Thyroid gland (tissue), 4 donors: Measurements from ENCODE around the gene ZFHX3. TPM values are rescaled to one million over a fixed set of nuclear protein-coding genes. Genes with fewer than 3 reads are reported as not detected.
A peak's percentile ranks its signal among the peaks of the same experiment; 100 is the strongest.

ENCODE experiments used
- DNase-seq, 2 donors: peaks; one replicate each; pipeline ENCODE4 v3.0.0-alpha.2; 2019
- H3K27ac ChIP-seq, 3 donors: fragments of 200-600 bp; sonication (generic); 1 replicate in 2 of 3; 2 replicates in 1 of 3; pipeline ENCODE4 v1.5.1; 2016 to 2019; ENCODE audit warnings: mild to moderate bottlenecking in 1 of 3, moderate library complexity in 1 of 3
- H3K27me3 ChIP-seq: fragments of 200-600 bp; sonication (generic); one replicate; pipeline ENCODE4 v1.5.1; 2019
- H3K36me3 ChIP-seq, 2 donors: fragments of 200-600 bp; sonication (generic); one replicate each; pipeline ENCODE4 v1.5.1; 2016 to 2019
- H3K4me1 ChIP-seq, 2 donors: fragments of 200-600 bp; sonication (generic); one replicate each; pipeline ENCODE4 v1.5.1; 2017 to 2019
- H3K4me3 ChIP-seq, 3 donors: fragments of 200-600 bp; sonication (generic); replicated peaks in 1 of 3; 1 replicate in 2 of 3; 2 replicates in 1 of 3; pipeline ENCODE4 v1.5.1; 2016; ENCODE audit warnings: mild to moderate bottlenecking in 1 of 3
- H3K9me3 ChIP-seq: fragments of 200-600 bp; sonication (generic); one replicate; pipeline ENCODE4 v1.5.1; 2017
- POLR2A ChIP-seq, 2 donors: fragments of 450-650 bp; IDR thresholded peaks; one replicate each; pipeline ENCODE4 v1.6.1; 2017; ENCODE audit warnings: antibody characterized with exemption in 2 of 2, mild to moderate bottlenecking in 2 of 2, moderate library complexity in 1 of 2
- WGBS, 2 donors: methylation state at CpG; one replicate each; pipeline ENCODE4 v1.1.5; 2017; 5-methylcytosine and 5-hydroxymethylcytosine counted together
- intact Hi-C: fragments of 100-400 bp; cut with DNase I; formaldehyde crosslinking; loops from one replicate; pipeline ENCODE4 v1.15.1; 2023
- total RNA-seq, 4 donors: library from RNA; depleted of rRNA; stranded (reverse); fragments of >200 nt; gene quantifications; one replicate each; pipeline ENCODE4 v1.2.3, GENCODE V29; 2016
- TF ChIP-seq, protein P1 (sequence below), 6 experiments: fragments of 200-600 bp in 3 of 6; fragments of 450-650 bp in 3 of 6; sonication (generic) in 3 of 6; IDR thresholded peaks; one replicate each; pipeline ENCODE4 v1.5.1; 2016 to 2019; ENCODE audit warnings: antibody characterized with exemption in 6 of 6, mild to moderate bottlenecking in 2 of 6, inconsistent platforms in 1 of 6, moderate library complexity in 1 of 6

Gene ZFHX3
- total RNA-seq, 4 donors from 2014 or later = 27.4 to 92.9 (median 45.5) TPM

- WGBS, 2 donors = 20 to 31% methylated on average over 21 of the region's 24 CpGs
- TF ChIP-seq, protein P1, sequence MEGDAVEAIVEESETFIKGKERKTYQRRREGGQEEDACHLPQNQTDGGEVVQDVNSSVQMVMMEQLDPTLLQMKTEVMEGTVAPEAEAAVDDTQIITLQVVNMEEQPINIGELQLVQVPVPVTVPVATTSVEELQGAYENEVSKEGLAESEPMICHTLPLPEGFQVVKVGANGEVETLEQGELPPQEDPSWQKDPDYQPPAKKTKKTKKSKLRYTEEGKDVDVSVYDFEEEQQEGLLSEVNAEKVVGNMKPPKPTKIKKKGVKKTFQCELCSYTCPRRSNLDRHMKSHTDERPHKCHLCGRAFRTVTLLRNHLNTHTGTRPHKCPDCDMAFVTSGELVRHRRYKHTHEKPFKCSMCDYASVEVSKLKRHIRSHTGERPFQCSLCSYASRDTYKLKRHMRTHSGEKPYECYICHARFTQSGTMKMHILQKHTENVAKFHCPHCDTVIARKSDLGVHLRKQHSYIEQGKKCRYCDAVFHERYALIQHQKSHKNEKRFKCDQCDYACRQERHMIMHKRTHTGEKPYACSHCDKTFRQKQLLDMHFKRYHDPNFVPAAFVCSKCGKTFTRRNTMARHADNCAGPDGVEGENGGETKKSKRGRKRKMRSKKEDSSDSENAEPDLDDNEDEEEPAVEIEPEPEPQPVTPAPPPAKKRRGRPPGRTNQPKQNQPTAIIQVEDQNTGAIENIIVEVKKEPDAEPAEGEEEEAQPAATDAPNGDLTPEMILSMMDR (IDR thresholded peaks at IDR 0.05) = no peak
- no peak for TF ChIP-seq POLR2A (IDR thresholded peaks at IDR 0.05)
- H3K27ac ChIP-seq = peak overlapping the region; percentile 80 to 97 (median 92)
- peak overlapping the region in 1 of 3 donors; percentile 10 for H3K4me3 ChIP-seq
- intact Hi-C loops = loop anchor here (10.0 kb wide), 1 partner anchor 108 kb away; no protein-coding TSS in a partner anchor
- peak; percentile 56 to 60 for DNase-seq
- H3K36me3 ChIP-seq = no peaks in the 10 kb centered on the region
- peaks cover 54 to 63% of the 10 kb centered on the region in 2 donors for H3K4me1 ChIP-seq
- no peaks in the 10 kb centered on the region for H3K27me3 ChIP-seq
- H3K9me3 ChIP-seq = no peaks in the 10 kb centered on the region
These were observed 19.2 kb upstream of the ZFHX3 start for GRCh38 chr16:73066927-73067670.

DNA sequence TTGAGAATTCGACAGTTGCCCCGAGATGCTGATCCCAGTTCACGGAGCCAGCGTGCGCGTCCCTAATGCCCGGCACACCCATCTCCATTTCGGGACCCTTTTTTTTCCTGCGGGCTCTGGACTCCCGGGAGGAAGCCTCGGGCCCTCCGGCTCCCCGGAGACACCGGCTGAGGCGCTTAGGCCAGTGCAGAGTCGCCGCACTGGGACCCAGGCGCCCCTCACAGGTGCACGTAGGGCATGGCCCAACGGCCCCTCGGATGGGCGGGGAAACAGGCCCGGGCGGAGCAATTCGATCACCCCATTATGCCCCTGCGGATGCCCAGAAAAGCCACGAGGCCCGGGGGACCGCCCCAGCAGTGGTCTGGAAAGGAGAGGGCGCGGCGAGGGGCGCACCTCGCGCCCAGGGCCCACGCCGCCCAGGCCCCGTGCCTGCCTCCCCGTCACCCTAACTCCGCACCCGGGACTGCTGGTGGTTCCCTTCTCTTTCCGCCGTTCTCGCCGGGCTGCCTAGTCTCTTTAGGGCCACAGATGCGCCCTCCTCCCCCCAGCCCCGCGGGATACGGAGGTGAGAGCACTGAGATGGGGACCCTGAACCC lies 18.5 kb upstream of the ZFHX3 start:
- Histone ChIP-seq H3K27me3 (no peaks in the 10 kb centered on the region), H3K4me3 (peak overlapping the region in 1 of 3 donors; percentile 10)
- intact Hi-C loops = loop anchor here (10.0 kb wide), 1 partner anchor 108 kb away; no protein-coding TSS in a partner anchor

DNA sequence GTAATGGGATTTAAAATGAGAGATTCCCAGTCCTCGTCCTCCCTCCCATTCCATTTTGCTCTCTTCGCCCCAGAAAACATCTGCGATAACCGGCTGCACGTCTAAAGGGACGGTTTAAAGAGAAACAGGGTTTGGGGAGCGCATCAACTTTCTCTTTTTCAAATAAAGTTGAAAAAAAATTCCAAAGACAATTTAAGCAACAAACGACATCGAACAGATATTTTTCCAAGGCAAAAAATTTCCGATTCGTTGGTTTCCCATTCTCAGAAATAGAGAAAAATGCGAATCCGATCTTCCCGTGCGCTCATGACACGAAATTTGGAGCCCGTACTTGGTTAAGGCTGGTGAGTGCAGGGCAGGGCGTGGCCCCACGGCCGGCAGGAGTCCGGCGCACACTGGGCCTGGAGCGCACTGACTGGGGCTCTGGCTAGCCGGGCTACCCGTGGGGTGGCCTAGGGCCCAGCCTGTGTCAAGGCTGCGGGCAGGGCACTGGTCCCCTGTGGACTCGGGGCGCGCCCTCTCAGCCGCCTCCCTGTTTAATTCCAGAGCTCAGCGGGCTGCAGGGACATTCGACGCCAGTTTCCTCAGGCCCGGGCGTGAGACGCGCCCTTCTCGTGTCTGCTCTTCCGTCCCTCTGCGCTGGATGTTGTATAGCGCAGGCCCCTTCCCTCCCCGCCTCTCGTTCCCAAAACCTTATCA lies 17.9 kb upstream of the ZFHX3 start:
- TF ChIP-seq POLR2A (IDR thresholded peaks at IDR 0.05) = peak in 1 of 2 donors; percentile 43
- TF ChIP-seq, protein P1 (IDR thresholded peaks at IDR 0.05) = no peak
- DNase-seq = peak; percentile 52 to 59

More for the DNA sequence above, 18.5 kb upstream of the ZFHX3 start:
- 28% methylated on average over 16 to 39 of the region's 49 CpGs for WGBS, 2 donors
- no peaks in the 10 kb centered on the region for H3K36me3 ChIP-seq
- DNase-seq = peak in 1 of 2 donors; percentile 23
- H3K27ac ChIP-seq = peak overlapping the region; percentile 80 to 97 (median 92)
- peaks cover 50 to 57% of the 10 kb centered on the region in 2 donors for H3K4me1 ChIP-seq
- no peaks in the 10 kb centered on the region for H3K9me3 ChIP-seq
- TF ChIP-seq, protein P1 (IDR thresholded peaks at IDR 0.05) = no peak
- no peak for TF ChIP-seq POLR2A (IDR thresholded peaks at IDR 0.05)

GRCh38 chr16:73064994-73065545 lies 17.1 kb upstream of the ZFHX3 start:
- intact Hi-C loops = loop anchor here (10.0 kb wide), 1 partner anchor 110 kb away; no protein-coding TSS in a partner anchor
- H3K4me3 ChIP-seq = peak overlapping the region in 1 of 3 donors; percentile 2
- H3K36me3 ChIP-seq = no peaks in the 10 kb centered on the region
- H3K27me3 ChIP-seq = no peaks in the 10 kb centered on the region
- WGBS, 2 donors = 68 to 70% methylated on average over 20 to 24 of the region's 24 CpGs
- peak overlapping the region in 1 of 3 donors; percentile 22 for H3K27ac ChIP-seq
- no peak for DNase-seq
- TF ChIP-seq POLR2A (IDR thresholded peaks at IDR 0.05) = no peak
- TF ChIP-seq, protein P1 (IDR thresholded peaks at IDR 0.05) = no peak
- peaks cover 43 to 53% of the 10 kb centered on the region in 2 donors for H3K4me1 ChIP-seq
- no peaks in the 10 kb centered on the region for H3K9me3 ChIP-seq

More for the DNA sequence above, 17.9 kb upstream of the ZFHX3 start:
- Histone ChIP-seq H3K27me3 (no peaks in the 10 kb centered on the region), H3K4me3 (peak overlapping the region in 1 of 3 donors; percentile 10), H3K27ac (peak overlapping the region in 1 of 3 donors; percentile 97), H3K36me3 (no peaks in the 10 kb centered on the region), H3K9me3 (no peaks in the 10 kb centered on the region), H3K4me1 (peaks cover 45 to 56% of the 10 kb centered on the region in 2 donors)
- WGBS, 2 donors = 30 to 39% methylated on average over 32 to 36 of the region's 43 CpGs
- intact Hi-C loops = loop anchor here (10.0 kb wide), 1 partner anchor 109 kb away; no protein-coding TSS in a partner anchor
